Epidermal melanocyte (primary cell): ENCODE measurements around the gene ANKRD12.

Experiments used
- DNase-seq: peaks from one replicate; pipeline ENCODE4 v3.0.0; 2011; ENCODE audit warnings: low spot score; ENCODE audit not compliant: insufficient read length

Gene ANKRD12

GRCh38 chr18:9287036-9287435 lies 150.5 kb downstream of the ANKRD12 start:
- no peak for DNase-seq

- no peak for DNase-seq
Observed at GRCh38 chr18:9289698-9290097, 153.1 kb downstream of the ANKRD12 start.

GRCh38 chr18:9290156-9290555 lies 153.6 kb downstream of the ANKRD12 start:
- DNase-seq: no peak

- no peak for DNase-seq
Observed at GRCh38 chr18:9292047-9292446, 155.5 kb downstream of the ANKRD12 start.

GRCh38 chr18:9293948-9294347 lies 157.4 kb downstream of the ANKRD12 start:
- no peak for DNase-seq

DNA sequence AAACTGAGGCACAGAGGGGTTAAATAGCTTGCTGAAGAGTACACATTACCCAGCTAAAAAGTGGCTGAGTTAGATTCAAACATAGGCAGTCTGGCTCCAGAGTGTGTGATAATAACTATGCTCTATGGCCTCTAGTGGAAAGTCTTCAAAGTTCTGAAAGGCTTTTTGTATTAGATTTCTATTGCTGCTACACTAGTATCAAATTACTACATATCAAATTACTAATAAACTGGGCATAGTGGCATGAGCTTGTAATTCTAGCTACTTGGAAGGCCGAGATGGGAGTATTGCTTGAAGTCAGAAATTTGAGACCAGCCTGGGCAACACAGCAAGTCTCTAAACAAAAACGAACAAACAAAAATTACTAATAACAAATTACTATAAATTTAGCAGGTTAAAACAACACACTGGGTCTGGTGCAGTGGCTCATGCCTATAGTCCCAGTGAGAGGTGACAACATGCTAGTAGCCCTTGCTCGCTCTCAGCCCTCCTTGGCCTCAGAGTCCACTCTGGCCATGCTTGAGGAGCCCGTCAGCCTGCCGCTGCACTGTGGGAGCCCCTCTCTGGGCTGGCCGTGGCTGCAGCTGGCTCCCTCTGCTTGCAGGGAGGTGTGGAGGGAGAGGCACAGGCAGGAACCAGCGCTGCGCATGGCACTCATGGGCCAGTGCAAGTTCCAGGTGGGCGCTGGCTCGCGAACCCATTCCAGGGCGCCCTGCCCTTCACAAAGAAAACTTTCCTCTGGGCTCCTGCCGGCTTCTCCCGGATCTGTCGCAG lies 159.8 kb downstream of the ANKRD12 start:
- no peak for DNase-seq

GRCh38 chr18:9297007-9297393 lies 160.4 kb downstream of the ANKRD12 start:
- DNase-seq: no peak

DNA sequence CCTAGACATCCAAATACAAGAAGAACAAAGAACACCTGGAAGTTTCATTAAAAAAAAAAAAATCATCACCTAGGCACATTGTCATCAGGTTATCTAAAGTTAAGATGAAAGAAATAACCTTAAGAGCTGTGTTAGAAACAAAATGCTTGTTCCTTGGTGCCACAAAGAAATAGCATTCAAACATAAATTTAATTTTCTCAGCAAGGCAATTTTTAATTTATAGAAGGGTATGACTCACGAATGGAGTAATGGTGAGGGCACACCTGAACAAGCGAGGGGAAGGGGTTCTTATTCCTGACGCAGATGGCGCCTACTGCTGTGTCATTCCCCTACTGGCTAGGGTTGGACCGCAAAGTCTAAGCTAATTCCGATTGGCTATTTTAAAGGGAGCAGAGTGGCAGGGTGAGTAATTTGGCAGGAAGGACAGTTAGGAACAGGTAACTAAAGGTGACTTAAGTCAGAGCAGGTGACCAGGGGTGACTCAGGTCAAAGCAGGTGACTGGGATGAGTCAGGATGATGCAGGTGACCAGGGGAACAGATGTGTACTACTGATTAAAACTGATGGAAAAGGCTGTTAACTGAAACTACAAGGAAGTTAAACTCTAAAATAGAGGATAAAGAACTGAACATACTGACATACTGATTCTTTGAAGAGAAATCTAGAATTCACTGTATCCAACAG lies 167.9 kb downstream of the ANKRD12 start:
- DNase-seq: no peak

DNA sequence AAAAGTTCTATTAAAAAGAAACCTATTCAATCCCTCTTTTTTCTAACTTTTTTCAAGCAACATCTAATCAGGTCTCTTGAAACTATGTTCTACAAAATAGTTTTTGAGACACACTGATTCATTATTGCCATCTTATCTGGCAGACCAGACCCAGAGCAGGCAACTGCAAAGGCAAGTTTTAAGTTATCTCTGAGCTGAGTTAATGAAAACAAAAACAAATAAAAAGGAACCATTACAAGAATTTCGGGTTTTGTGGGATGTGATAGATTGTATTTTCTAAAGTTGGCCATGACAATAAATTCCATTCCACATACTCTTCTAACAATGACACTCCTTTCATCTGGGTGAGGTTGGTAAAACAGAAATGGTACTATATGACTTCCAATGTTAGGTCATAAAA lies 182.8 kb downstream of the ANKRD12 start:
- no peak for DNase-seq

GRCh38 chr18:9321017-9321452 lies 184.5 kb downstream of the ANKRD12 start:
- DNase-seq: no peak

- DNase-seq: no peak
Observed at GRCh38 chr18:9321736-9322135, 185.2 kb downstream of the ANKRD12 start.

GRCh38 chr18:9322744-9323143 lies 186.2 kb downstream of the ANKRD12 start:
- DNase-seq: no peak

DNA sequence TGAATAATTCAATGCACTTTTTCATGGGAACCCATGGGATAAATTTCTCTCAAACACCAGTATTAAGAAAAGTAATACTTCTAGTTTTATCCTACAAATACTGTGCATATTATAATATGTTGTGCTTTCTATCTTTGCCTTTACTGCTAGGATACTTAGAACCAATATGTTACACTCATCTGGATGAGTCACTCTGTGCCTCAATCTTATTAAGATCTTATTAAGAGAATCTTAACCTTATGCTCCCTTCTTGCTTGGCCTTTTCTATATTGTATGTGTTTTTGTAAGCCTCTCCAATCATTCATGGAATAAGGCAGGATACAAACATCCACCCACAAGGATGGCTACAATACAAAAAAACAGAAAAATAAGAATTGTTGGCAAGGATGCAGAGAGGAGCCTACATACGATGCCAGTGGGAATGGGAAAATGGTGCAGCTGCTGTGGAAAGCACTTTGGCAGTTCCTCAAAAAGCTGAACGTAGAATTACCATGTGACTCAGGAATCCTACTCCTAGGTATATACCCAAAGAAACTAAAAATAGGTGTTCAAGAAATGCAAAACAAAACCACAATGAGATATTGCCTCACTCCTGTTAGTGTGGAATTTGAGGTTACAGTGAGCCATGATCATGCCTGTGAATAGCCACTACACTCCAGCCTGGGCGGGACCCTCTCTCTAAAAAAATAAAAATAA lies 187.3 kb downstream of the ANKRD12 start:
- DNase-seq: no peak

- no peak for DNase-seq
Observed at GRCh38 chr18:9325716-9326115, 189.1 kb downstream of the ANKRD12 start.

- no peak for DNase-seq
Observed at GRCh38 chr18:9328776-9329175, 192.2 kb downstream of the ANKRD12 start.

DNA sequence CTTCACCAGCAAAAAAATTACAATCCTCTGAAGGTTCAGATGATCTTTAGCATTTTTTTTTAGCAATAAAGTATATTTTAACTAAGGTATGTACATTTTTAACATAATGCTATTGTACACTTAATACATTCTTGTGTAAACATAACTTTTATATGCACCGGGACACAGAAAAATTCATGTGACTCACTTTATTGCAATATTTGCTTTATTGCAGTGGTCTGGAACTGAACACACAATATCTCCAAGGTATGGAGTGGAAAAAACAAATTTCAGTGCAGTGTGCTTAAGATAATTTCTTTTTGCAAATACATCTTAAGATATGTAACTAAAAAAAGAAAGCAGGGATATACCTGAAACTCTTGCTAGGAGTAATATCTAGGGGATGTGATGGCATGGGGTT lies 192.9 kb downstream of the ANKRD12 start:
- no peak for DNase-seq

DNA sequence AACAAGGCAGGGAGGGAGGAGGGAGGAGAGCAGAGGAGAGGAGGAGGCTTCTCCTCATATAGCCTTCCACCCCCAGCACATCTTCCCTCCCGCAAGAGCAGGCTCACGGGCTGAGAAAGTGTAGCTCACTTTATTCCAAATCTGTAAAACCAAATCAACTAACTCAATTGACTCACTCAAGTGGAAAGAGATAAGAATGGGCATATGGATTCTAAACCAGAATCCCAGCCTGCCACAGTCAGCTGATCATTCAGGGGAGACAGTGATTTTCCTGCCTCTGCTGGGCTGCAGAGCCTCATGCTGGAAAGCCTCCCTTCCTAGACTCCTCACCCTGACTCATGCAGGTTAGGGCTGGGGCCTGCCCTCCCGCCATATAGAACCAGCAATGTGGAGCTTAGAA lies 193.8 kb downstream of the ANKRD12 start:
- no peak for DNase-seq

GRCh38 chr18:9333441-9334328 lies 197.1 kb downstream of the ANKRD12 start:
- peak; percentile 30 for DNase-seq

GRCh38 chr18:9334329-9334972 lies 197.9 kb downstream of the ANKRD12 start, which contains the start of gene TWSG1:
TSS of gene TWSG1 (plus strand) at chr18:9334773. CDS start at chr18:9337230, 2,457 bp downstream.
- peak; percentile 84 for DNase-seq

- DNase-seq: no peak
Observed at GRCh38 chr18:9334973-9335696, 198.6 kb downstream of the ANKRD12 start.
